GM18873 (cell line): ENCODE measurements around the gene PALLD.
"Not testable (repeated sequence)": the region's sequence is repeated elsewhere in the genome, so short reads cannot be mapped to it uniquely, and the experiment has no call there.

ENCODE experiments used
- ATAC-seq: cut with Tn5 transposase; IDR thresholded peaks from one replicate; pipeline ENCODE4 v1.9.1; 2021; ENCODE audit warnings: mild to moderate bottlenecking, moderate library complexity, moderate number of reproducible peaks; ENCODE audit not compliant: unreplicated experiment, low FRiP score

Gene PALLD

GRCh38 chr4:168907119-168907698 is 410.4 kb downstream of the PALLD start:
- no peak for ATAC-seq

GRCh38 chr4:168908093-168908492 is 411.2 kb downstream of the PALLD start:
- no peak for ATAC-seq

GRCh38 chr4:168908851-168909273 is 412.0 kb downstream of the PALLD start:
- no peak for ATAC-seq

GRCh38 chr4:168914095-168914494 is 417.2 kb downstream of the PALLD start:
- ATAC-seq, result no peak

- no peak for ATAC-seq
These were observed 420.4 kb downstream of the PALLD start for GRCh38 chr4:168917138-168917779.

GRCh38 chr4:168919706-168920324 is 423.0 kb downstream of the PALLD start:
- ATAC-seq, result no peak

GRCh38 chr4:168920441-168921065 is 423.7 kb downstream of the PALLD start:
- no peak for ATAC-seq

GRCh38 chr4:168923526-168924194 is 426.8 kb downstream of the PALLD start:
- no peak for ATAC-seq

GRCh38 chr4:168924667-168925066 is 427.8 kb downstream of the PALLD start:
- ATAC-seq, result no peak

- no peak for ATAC-seq
These were observed 429.1 kb downstream of the PALLD start for GRCh38 chr4:168925789-168926490.

GRCh38 chr4:168928346-168928745 is 431.5 kb downstream of the PALLD start:
- ATAC-seq, result no peak

- no peak for ATAC-seq
These were observed 432.0 kb downstream of the PALLD start for GRCh38 chr4:168928875-168929274.

GRCh38 chr4:168930413-168931196 is 433.8 kb downstream of the PALLD start:
- ATAC-seq, result no peak

GRCh38 chr4:168931215-168931650 is 434.4 kb downstream of the PALLD start:
- ATAC-seq, result no peak

GRCh38 chr4:168932138-168932537 is 435.3 kb downstream of the PALLD start:
- no peak for ATAC-seq

- ATAC-seq, result no peak
These were observed 436.6 kb downstream of the PALLD start for GRCh38 chr4:168933423-168933822.

GRCh38 chr4:168937473-168937872 is 440.6 kb downstream of the PALLD start:
- not testable (repeated sequence) for ATAC-seq

GRCh38 chr4:168942985-168943384 is 446.1 kb downstream of the PALLD start:
- ATAC-seq, result no peak

GRCh38 chr4:168945291-168945690 is 448.4 kb downstream of the PALLD start:
- ATAC-seq, result no peak
